NCI-H2107 treated with DMSO at 0.1 percent for 48 hours (cell line): ENCODE data around the gene GFPT1.
A peak's percentile ranks its signal among the peaks of the same experiment; 100 is the strongest.

Experiments used
- DNase-seq: peaks from one replicate; lab custom pipeline; 2025; ENCODE audit not compliant: unreplicated experiment; lab: John Stamatoyannopoulos, UW

Gene GFPT1

GRCh38 chr2:69330781-69331180 is 56.2 kb downstream of the GFPT1 start:
- DNase-seq, result no peak

GRCh38 chr2:69322631-69323030 is 64.4 kb downstream of the GFPT1 start:
- DNase-seq, result no peak

GRCh38 chr2:69316550-69316949 is 70.5 kb downstream of the GFPT1 start:
- no peak for DNase-seq

DNA sequence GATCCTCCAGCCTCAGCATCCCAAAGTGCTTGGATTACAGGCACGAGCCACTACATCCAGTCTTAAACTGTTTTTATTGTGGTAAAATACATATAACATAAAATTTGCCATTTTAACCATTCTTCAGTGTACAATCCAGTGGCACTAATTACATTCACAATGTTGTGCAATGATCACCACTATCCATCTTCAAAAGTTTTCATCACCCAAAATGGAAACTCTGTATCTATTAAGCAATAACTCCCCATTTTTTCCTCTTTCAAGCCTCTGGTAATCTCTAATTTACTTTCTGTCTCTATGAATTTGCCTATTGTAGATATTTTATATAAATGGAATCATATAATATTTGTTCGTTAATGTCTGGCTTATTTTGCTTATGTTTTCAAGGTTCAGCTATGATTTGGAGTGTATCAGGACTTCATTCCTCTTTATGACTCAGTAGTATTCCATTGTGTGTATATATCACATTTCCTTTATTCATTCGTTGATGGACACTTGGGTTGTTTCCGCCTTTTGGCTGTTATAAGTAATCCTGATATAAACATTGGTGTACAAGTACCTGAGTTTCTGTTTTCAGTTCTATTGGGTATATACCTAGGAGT is 71.8 kb downstream of the GFPT1 start:
- DNase-seq, result no peak

DNA sequence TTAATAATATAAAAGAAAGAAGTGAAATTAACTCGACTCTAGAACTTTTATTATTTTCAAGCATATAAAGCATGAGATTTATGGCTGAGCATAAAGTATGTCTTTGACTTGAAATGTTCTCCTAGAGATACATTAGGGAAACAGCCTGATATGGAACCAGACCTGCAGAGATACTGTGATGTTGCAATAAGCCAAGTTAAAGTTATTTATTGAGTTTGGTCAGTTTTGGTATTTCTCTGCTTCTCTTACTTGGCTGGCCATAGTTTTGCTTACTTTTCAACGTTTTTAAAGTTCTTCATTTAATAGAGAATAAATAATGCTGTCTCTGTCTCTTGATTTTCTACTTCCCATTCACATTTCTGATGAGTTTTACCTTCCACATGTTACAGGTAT is 76.0 kb downstream of the GFPT1 start:
- no peak for DNase-seq

GRCh38 chr2:69310111-69311023 is 76.7 kb downstream of the GFPT1 start:
- no peak for DNase-seq

DNA sequence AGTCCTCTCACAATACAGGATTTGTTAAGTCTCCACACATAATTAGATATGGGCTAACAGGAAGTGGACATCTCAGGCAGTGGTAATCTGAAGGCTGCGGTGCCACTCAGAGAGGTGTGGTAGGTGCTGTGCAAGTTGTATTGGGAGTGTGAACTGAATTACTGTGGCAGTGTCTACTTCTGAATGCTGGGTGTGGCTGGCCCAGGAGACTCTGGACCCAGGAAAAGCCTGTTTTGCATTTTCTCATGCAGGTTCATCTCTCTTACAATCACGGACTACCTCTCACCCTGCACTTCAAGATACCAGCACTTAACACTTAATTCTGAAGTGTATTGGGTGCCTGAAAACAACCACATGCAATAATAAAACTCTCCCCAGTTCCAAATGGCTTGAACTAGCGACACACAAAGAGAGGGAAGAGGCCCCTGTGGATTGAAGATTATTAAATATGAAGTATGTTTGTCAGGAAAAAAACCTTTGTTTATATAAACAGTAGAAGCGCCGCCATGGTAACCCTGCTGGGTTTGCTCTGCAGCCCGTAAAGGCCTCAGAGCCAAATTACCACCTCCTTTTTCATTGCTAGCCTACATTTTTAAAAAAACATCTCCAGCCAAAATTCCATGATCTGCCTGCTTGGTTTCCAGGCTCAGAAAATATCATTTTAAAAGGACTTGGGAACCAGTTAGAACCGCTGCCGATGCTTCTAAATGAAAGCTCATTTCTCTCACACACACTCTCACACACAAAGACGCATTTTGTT is 77.5 kb downstream of the GFPT1 start:
- peak; percentile 71 for DNase-seq

DNA sequence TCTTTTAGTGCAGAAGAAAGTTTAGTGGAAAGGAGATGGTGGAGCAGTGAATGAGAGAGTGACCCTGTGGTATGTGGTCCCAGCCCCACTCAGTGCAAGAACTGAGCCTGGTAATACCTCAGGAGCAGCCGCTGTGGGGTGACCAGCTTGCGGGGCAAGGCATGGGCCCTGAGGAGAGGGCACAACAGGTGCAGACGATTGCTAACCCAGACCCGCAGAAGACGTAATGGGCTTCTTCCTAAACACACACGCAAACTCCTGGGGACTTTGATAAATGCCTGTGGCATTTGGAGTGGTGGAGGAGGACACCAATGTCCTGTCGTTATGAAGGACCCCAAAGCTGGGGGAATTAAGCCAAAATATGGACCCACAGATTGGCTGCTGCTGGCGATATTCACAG is 78.7 kb downstream of the GFPT1 start:
- no peak for DNase-seq

DNA sequence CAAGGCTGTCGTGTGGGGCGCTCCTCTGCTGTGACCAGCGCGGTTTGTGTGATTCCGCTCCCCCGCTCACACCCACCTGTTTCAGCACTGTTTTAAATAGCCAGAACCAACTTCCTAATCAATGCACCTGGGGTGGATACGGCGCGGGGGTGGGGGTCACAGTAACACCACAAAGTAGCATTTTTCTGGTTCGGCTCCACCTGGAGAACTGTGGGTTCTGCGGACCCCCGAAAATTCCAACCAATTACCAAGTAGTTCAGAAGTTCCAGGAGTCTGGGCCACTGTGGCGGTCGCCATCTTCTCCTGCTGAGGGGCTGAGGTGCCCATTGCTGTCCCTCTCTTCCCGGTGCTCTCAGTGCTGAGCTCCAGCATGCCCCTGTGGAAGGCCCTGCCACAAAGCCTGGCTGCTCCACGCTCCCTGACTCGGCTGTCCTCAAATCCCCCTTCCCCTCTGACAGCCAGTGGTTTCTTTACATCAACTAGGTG is 79.4 kb downstream of the GFPT1 start:
- no peak for DNase-seq

GRCh38 chr2:69306822-69307578 is 80.0 kb downstream of the GFPT1 start:
- DNase-seq, result peak; percentile 15

GRCh38 chr2:69306393-69306821 is 80.6 kb downstream of the GFPT1 start:
- no peak for DNase-seq

DNA sequence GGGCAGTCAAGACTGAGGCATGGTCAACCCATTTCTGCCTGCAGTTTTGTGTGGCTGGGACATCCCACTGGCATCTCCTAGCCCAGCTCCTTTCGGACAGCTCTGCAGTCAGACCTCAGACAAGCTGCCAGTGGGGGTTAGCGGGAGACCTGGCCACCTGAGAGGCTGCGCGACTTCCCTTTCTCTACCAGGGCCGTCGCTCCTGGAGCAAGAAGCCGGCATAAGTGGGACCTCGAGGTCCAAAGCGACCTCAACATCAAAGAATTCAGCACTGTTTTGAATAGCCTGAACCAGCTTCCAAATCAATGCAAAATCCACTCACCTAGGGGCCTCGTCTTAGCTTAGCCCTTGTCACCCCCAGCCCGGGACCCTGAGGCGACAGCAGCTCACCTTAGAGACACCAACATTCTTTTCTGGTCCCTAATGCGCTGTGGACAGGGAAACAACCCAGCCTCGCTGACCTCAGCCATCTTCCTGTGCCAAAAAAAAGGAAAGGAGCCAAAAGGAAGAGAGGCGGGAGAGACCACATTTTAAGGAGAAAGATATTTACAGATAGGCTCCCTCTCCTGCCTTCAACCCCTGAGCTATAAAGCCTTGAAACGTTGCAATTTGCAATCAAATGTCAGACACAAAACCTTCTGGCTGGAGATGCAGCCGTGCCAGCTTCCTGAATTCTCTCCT is 81.2 kb downstream of the GFPT1 start:
- no peak for DNase-seq

DNA sequence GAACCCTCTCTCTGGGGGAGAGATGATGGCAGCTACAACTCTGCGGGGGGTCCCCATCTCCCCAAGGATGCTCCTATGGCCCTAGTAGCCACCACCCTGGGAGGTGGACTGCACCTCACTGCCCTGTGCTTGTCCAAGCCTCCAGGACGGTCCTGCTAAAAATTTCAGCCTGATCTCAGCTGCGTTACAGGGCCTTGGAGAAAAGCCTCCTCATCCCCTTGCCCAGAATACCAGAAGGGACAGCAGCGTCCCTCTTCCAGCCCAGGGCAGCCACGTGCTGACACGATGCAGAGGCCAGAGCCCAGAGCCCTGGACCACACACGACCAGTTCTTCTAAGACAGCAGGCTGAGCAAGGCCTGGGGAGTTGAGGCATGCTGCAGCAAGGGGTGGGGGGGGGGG is 81.9 kb downstream of the GFPT1 start:
- DNase-seq, result no peak

DNA sequence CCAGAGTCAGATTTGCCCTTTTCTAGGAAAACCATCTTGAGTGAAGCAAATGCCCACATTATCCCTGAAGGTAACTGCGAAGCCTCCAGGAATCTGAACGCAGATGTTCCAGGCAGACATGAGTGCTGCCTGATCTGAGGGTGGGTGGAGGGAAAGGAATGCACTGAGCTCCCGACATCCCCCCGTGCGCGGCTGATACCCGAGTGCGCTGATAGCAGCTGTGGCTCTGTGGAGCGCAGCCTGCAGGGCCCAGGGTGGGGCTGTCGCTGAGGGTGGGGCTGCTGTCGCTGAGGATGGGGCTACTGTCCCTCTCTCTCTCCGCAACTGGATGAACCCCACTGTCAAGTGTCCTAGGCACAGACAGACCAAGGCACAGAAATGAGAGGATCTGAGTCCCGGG is 82.4 kb downstream of the GFPT1 start:
- no peak for DNase-seq

GRCh38 chr2:69300650-69301049 is 86.4 kb downstream of the GFPT1 start:
- DNase-seq, result no peak

DNA sequence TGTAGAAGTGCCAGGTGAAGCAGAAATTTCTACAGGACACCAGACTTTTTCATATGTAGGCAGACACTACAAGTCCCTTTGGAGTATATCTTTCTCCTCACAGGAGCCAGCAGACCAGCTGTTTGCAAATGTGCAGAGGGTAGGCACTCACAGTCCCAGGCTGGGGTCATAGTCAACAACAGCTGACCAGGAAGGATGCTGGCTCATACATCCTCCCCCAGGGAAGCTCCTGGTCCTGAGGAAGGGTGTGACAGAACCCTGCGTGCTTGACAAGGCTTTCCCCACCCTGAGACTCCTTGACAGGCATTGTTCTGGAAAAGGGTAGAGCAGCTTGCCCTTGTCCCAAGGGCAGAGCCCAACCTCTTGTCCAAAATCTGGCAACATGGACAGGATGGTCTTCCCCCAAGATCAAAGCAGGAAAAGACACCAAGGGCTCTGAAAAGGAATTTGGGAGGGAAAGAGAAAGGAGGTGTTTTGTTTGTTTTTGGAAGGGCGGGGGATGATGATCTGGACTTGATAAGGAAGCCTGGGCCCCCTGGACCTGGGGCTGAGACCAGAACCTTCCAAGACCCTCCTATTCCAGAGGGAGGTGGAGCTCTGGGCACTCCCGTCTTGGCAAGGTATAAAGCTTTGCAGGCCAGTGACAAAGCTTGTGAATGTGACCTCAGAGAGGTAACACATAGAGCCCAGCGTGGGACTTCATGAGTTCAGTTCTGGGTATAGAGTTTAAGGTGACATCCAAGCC is 87.1 kb downstream of the GFPT1 start:
- DNase-seq, result no peak

GRCh38 chr2:69298862-69299261 is 88.2 kb downstream of the GFPT1 start:
- DNase-seq, result no peak

DNA sequence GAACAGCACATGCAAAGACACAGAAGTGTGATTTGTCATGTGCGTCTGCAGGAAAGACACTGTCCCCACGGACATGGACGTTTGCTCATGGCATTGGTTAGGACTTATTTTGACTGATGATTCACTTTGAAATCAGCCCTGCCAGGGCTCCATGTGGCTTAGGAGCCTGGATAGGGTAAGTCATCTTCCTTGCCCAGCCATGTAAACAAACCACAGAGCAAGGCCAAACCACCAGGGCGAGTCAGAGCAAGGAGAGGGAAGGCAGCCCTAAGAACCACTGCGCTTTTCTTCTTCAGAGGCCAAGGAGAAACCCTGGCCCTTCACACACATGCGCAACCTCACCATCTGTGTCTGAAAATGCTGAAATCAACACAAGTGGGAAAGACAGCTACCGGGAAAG is 88.8 kb downstream of the GFPT1 start:
- no peak for DNase-seq

DNA sequence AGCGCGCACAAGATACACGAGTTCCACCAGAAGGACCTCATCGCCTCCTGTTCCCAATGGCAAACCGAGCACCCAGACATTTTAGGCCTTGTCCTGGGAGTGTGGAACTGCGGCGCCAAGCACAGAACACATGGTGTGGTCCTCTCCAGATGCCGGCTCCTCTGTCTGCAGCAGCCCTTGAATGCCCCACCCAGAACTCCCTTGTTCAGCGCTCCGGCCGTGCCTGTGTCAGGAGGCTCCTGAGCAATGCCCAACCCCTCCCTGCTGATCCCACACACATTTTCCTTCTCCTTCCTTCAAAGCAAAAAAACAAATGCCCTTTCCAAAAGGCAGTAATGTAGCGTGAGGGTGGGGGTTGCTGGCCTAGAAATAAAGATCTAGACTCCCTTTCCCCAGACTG is 89.8 kb downstream of the GFPT1 start:
- DNase-seq, result no peak

- DNase-seq, result no peak
Observed at GRCh38 chr2:69296421-69296820, 90.6 kb downstream of the GFPT1 start.
